ENCODE measurements around the gene MITF.

MITF gene, protein sequence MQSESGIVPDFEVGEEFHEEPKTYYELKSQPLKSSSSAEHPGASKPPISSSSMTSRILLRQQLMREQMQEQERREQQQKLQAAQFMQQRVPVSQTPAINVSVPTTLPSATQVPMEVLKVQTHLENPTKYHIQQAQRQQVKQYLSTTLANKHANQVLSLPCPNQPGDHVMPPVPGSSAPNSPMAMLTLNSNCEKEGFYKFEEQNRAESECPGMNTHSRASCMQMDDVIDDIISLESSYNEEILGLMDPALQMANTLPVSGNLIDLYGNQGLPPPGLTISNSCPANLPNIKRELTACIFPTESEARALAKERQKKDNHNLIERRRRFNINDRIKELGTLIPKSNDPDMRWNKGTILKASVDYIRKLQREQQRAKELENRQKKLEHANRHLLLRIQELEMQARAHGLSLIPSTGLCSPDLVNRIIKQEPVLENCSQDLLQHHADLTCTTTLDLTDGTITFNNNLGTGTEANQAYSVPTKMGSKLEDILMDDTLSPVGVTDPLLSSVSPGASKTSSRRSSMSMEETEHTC

GRCh38 chr3:69739204-69740102 is at the start of gene MITF:
Gene MITF (plus strand): TSS chr3:69739464. CDS start chr3:69739598, 134 bp downstream.
- peak; percentile 95 for DNase-seq (ENCODE audit: low spot score)

DNA sequence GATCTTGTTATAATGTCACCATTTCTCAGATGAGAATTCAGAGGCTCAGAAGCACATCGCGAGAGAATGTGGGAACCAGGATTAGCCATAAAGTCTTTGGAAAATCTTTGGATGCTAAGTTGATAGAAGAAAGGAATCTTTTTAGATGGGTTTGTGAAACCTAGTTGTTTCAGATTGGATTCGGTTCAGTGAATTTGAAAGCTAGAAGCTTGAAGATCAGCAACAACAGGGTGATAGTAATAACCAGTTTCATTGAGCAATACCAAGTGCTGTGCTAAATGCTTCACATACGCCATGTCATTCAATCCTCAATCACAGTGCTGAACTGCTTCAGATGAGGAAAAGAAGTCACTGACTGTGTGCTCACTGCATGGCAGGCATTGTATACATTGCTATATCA is 47.4 kb upstream of the MITF start:
- no peak for DNase-seq (ENCODE audit: low spot score)

- DNase-seq (ENCODE audit: low spot score): no peak
Observed at GRCh38 chr3:69692761-69693160, 46.5 kb upstream of the MITF start.

DNA sequence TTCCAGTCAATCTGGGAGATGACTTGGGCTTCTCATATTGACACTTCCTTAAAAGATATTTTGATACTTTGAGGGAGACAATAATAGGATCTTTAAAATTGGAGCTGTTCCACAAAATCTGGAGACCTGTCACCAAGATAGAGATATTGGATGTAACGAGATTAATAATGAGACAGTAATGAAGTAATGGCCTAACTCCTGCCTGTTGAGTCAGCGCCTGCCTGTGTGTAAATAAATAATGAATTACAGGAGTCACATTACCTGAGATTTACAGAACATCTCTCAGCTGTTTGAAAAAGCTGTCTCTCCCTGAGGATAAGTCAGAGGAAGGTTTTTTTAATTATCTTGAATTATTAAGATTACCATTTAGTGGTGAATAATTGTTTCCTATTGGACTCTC is 43.8 kb upstream of the MITF start:
- no peak for DNase-seq (ENCODE audit: low spot score)

- no peak for DNase-seq (ENCODE audit: low spot score)
Observed at GRCh38 chr3:69695933-69696332, 43.3 kb upstream of the MITF start.

- no peak for DNase-seq (ENCODE audit: low spot score)
Observed at GRCh38 chr3:69696367-69696766, 42.9 kb upstream of the MITF start.

DNA sequence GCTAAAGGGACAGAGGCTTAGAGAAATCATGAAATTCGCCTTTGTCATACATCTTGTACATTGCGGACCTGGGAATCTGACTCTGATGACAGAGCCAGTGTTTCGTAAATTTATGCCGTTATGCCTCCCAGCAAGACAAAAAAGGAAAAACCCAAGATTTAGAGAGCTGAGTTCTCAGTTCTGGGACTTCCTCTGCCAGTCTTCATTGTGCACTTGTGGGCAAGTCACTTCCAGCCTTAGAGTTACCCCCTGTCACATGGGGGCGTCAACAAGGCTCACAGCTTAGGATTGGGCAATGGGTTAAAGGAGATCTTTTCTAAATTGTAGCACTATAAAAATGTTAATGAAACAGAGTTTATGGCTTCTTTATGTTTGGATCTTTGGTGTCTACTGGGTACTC is 41.9 kb upstream of the MITF start:
- no peak for DNase-seq (ENCODE audit: low spot score)

GRCh38 chr3:69698728-69699127 is 40.5 kb upstream of the MITF start:
- DNase-seq (ENCODE audit: low spot score): no peak

- DNase-seq (ENCODE audit: low spot score): no peak
Observed at GRCh38 chr3:69699183-69699582, 40.1 kb upstream of the MITF start.

- DNase-seq (ENCODE audit: low spot score): no peak
Observed at GRCh38 chr3:69700949-69701348, 38.3 kb upstream of the MITF start.

GRCh38 chr3:69710153-69710977 is 28.9 kb upstream of the MITF start:
- peak; percentile 32 for DNase-seq (ENCODE audit: low spot score)

- DNase-seq (ENCODE audit: low spot score): no peak
Observed at GRCh38 chr3:69712269-69712668, 27.0 kb upstream of the MITF start.

DNA sequence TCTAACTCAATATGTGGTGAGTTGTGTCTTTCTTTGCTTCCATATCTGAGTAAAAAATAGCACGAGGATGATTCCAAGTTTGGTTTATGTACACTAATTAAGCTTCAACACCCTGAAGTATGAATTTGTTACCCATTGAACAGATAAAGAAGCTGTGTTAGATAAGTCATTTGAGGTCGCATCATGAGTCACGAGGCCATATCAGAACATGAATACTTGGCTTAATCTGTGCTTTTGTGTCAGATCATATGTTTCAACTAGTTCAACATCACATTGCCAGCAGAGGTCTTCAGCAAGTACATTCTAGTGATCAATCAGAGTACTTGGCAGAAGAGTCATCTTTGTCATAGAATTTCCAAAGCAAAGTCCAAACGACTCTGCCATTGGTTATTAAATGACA is 26.3 kb upstream of the MITF start:
- DNase-seq (ENCODE audit: low spot score): no peak

DNA sequence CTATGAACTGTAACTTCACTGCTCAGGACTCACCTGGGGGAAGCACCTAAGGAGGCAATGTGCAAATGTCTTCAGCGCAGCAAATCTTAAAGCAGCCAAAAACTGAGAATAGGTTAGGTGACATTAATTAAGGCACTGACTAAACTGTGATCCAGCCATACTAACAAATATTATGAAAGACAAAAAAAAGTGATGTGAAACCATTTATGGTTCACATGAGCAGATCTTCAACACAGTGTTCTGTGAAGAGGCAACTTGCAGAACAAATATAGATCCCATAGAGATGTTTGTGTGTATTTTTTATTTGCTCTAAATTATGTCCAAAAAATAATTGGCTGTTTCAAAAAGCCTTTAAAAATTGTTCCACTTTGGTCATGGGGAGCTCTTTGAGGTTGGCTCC is 24.1 kb upstream of the MITF start:
- DNase-seq (ENCODE audit: low spot score): no peak

DNA sequence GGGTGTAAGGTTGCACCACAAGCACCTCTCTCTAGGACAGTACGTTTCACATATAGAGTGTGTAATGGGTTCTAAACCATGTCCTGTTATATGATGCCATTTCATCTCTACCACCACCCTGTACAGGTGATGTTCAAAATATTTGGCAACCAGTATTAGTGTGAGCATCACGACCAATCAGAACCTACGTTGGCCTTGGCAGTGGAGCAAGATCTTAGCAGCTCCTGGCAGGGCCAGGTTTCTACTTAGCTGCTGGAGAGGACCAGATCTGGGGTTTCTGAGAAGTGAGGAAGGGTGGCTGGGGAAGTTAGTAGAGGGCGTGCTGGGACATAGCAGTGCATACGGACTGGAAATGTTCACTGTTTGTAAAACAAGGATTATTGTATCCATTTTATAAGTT is 23.1 kb upstream of the MITF start:
- no peak for DNase-seq (ENCODE audit: low spot score)

DNA sequence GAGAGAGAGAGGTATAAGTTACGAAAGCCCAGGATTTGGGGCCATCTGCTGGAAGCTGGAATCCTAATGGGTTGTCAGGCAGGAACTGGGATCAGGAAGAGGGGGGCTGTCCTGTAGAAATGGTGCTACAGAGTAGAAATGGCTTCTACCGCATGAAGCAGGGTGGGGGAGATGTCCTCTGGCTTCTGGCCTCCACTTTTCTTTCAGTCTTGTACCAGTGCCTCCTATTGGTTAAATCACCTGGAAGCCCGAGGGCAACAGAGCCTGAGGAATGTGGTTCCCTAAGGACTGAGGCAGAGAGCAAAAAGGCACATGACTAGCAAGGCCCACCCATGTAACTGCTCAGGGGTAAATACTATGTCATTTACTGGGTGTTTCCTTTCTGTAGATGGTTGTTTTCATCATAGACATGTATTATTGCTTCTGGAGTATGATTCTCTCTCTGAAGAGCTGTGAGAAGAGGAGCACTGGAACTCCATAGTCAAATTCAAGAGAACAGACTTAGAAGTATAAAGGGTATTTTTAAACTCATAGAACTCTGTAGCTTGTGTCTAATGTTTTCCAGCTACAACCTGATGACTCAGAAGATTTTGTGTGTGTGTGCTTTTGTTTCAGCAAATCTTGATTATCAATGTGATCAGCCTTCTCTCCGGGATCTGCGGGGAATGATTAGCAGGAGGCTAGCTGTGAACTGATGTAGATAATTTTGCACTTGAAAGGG is 20.2 kb upstream of the MITF start:
- no peak for DNase-seq (ENCODE audit: low spot score)

GRCh38 chr3:69719587-69720122 is 19.6 kb upstream of the MITF start:
- no peak for DNase-seq (ENCODE audit: low spot score)

DNA sequence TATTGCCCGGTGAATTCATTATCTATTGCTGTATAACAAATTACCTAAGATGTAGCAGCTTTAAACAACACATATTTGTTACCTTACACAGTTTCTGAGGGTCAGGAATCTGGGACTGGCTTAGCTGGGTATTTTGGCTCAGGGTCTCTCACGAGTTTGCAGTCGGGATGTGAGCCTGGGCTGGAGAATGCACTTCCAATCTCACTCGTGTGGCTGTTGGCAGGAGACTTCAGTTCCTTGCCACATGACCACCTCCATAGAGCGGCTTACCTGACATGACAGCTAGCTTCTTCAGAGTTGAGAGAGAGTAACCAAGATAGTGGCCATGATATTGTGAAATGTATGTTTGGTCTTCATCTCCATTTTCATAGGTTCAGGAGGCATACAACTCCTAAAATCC is 18.4 kb upstream of the MITF start:
- no peak for DNase-seq (ENCODE audit: low spot score)

DNA sequence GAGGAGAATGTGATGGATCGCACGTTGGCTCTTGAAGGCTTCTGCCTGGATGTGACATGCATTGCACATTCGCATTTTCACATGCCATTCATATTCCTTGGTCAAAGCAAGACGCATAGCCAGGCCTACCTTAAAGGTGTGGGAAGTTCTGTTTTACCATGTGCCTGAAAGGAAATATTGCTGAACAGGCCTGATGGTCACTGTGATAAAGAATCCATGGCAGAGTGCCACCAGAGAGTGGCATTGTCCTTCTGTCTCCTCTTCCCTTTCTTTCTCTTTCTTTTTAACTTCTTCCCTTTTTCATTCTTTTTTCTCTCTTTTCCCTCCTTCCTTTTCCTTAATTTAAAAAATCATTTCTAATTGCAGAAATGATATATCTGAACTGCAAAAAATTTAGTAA is 15.9 kb upstream of the MITF start:
- no peak for DNase-seq (ENCODE audit: low spot score)

DNA sequence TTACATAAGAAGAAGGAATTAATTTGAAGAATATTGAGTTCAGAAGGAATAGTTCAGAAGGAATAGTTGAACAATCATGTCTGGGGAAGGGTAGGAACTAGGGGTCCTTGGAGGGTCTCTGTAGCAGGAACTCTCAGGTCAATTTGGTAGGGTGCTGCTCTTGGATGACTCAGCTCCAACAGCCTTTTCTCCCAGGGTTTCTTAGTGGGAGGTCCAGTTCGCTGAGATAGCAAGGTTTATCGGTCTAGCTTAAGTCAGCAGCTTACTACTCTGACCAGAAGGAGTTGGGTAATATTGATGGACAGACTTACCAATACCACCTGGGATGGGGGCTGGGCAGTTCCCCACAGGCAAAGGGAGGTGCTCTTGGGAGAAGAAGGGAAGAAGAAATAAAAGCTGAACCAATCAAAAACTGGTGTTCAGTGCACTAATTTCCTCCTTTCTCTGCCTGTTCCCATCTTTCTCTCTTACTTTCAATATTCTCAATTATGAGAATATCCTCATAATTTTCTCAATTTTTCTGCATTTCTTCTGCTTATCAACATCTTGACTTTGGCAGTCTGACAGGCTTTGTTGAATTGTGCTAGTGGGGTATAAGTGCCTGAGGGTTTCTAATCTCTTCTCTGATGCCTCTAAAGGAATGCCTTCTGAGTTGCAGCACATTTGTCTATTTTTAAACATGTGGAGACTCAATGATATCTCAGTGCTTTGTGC is 14.4 kb upstream of the MITF start:
- DNase-seq (ENCODE audit: low spot score): no peak
